Measurements from ENCODE around the gene DMRT3. TPM values are rescaled to one million over a fixed set of nuclear protein-coding genes. Genes with fewer than 3 reads are reported as not detected.

The DMRT3 gene
- total and polyA plus RNA-seq, 9 of the 15 experiments (the other 6 are each of a cell fraction or from before 2014, with no cell fraction given), result not detected

DNA sequence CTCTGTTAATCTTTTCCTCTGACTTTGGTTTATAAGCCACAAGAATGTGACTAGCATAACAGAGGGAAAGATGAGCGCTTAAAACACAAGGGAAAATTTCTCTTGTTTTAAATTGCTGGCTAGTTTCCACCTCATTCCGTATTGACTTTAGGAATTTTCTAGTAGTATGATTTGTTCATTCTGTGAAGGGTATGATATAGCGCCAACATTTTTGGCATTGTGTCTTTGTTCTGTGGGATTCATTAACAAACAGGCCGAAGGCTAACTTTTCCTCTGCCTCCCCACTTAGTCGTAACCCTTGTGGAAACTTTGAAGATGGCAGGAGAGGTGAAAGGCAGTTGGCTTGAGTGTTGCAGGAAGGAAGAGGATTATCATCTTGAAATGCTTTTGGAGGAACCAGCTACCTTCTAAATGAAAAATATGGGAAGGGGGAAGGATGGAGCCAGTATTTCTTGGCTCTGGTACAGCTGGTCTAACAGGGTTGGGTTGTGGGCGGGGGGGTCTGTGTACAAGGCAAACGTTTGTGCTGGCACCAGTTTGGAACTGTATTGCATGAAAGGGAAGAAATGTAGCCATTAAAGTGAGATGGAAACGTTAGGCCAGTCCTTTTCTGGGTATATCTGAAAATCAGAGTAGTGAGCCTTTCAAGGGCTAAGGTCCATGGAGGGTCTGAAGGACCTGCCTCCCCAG, 52.2 kb downstream of the DMRT3 start:
- no peak for DNase-seq (ENCODE audit: extremely low read depth in 1 of 4, low spot score in 3 of 4)
- H3K36me3 ChIP-seq (ENCODE audit: control insufficient read depth, insufficient read depth, low read length), result no peaks in the 10 kb centered on the region
- no TSS peak for BruUV-seq (replicated peaks)
- no peak overlapping the region for H2AFZ ChIP-seq (ENCODE audit: low read depth, low read length)
- no peak for ATAC-seq
- no peaks in the 10 kb centered on the region for H3K9me1 ChIP-seq (ENCODE audit: control insufficient read depth, insufficient read depth, low read length)
- H3K27me3 ChIP-seq (ENCODE audit: control insufficient read depth in 2 of 2, insufficient read depth in 2 of 2, low read length in 2 of 2), result no peaks in the 10 kb centered on the region; a peak in 1 of 5 replicates
- no peak overlapping the region for H3K4me3 ChIP-seq
- in situ Hi-C loops (cut with MboI), result no loop called here
- no peaks in the 10 kb centered on the region for H4K20me1 ChIP-seq (replicated peaks; ENCODE audit: control insufficient read depth, insufficient read depth, low read length)
- no peak overlapping the region for H3K9ac ChIP-seq (ENCODE audit: insufficient read depth in 1 of 2, low read depth in 2 of 2, low read length in 2 of 2)
- intact Hi-C loops (cut with micrococcal nuclease), result no loop called here
- no peak overlapping the region for H3K4me2 ChIP-seq (ENCODE audit: insufficient read depth, low read length)
- no peaks in the 10 kb centered on the region for H3K79me2 ChIP-seq (ENCODE audit: control insufficient read depth, insufficient read depth, low read length)
- H3K4me1 ChIP-seq (replicated peaks in 1 of 2; ENCODE audit: control insufficient read depth in 2 of 2, insufficient read depth in 2 of 2, low read length in 2 of 2), result no peaks in the 10 kb centered on the region
- no peak overlapping the region for H3K27ac ChIP-seq (ENCODE audit: extremely low read depth, low read depth, low read length)
- no peak for FAIRE-seq
- CTCF ChIA-PET (ENCODE audit: low intra/inter-chr PET ratio), result no interaction called here
- POLR2A ChIA-PET, result no interaction called here
- H3K9me3 ChIP-seq (replicated peaks; ENCODE audit: control insufficient read depth, insufficient read depth, low read depth, low read length), result no peaks in the 10 kb centered on the region
- WGBS (ENCODE audit: insufficient coverage, low coverage, missing lambda C conversion rate), result 0% methylated on average over 6 of the region's 8 CpGs
- TF ChIP-seq ZNF507 (tag; conservative IDR thresholded peaks at IDR 0.05) (no peak), SAFB2 (IDR thresholded peaks at IDR 0.05; ENCODE audit: borderline replicate concordance, low read depth, low read length, severe bottlenecking) (no peak), CEBPG (CRISPR knock-in tag; IDR thresholded peaks at IDR 0.05) (no peak), CEBPG (tag; conservative IDR thresholded peaks at IDR 0.05 in 1 of 2, IDR thresholded peaks at IDR 0.05 in 1 of 2) (no peak), CCAR2 (IDR thresholded peaks at IDR 0.05; ENCODE audit: low read depth, low read length) (no peak), CREM (IDR thresholded peaks at IDR 0.05; ENCODE audit: low read depth) (no peak), ZNF175 (CRISPR knock-in tag; IDR thresholded peaks at IDR 0.05; ENCODE audit: low read depth) (no peak), TSHZ1 (CRISPR knock-in tag; IDR thresholded peaks at IDR 0.05) (no peak), ZBTB7A (IDR thresholded peaks at IDR 0.05; ENCODE audit: borderline replicate concordance, control insufficient read depth, low read depth, low read length) (no peak)
- TF ChIP-seq, protein P1, sequence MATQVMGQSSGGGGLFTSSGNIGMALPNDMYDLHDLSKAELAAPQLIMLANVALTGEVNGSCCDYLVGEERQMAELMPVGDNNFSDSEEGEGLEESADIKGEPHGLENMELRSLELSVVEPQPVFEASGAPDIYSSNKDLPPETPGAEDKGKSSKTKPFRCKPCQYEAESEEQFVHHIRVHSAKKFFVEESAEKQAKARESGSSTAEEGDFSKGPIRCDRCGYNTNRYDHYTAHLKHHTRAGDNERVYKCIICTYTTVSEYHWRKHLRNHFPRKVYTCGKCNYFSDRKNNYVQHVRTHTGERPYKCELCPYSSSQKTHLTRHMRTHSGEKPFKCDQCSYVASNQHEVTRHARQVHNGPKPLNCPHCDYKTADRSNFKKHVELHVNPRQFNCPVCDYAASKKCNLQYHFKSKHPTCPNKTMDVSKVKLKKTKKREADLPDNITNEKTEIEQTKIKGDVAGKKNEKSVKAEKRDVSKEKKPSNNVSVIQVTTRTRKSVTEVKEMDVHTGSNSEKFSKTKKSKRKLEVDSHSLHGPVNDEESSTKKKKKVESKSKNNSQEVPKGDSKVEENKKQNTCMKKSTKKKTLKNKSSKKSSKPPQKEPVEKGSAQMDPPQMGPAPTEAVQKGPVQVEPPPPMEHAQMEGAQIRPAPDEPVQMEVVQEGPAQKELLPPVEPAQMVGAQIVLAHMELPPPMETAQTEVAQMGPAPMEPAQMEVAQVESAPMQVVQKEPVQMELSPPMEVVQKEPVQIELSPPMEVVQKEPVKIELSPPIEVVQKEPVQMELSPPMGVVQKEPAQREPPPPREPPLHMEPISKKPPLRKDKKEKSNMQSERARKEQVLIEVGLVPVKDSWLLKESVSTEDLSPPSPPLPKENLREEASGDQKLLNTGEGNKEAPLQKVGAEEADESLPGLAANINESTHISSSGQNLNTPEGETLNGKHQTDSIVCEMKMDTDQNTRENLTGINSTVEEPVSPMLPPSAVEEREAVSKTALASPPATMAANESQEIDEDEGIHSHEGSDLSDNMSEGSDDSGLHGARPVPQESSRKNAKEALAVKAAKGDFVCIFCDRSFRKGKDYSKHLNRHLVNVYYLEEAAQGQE (IDR thresholded peaks at IDR 0.05; ENCODE audit: borderline replicate concordance), result no peak
- TF ChIP-seq, protein P1 (CRISPR knock-in tag; IDR thresholded peaks at IDR 0.05; ENCODE audit: low read depth), result no peak

Measured in K562 (cell line).